Measurements from ENCODE around the gene RASA3. TPM values are rescaled to one million over a fixed set of nuclear protein-coding genes. Genes with fewer than 3 reads are reported as not detected.

Gene RASA3
- total and polyA plus RNA-seq, 9 of the 15 experiments (the other 6 are each of a cell fraction or from before 2014, with no cell fraction given), result 0.72 to 25.3 (median 14.4) TPM

- peaks cover 94% of the 10 kb centered on the region for H3K79me2 ChIP-seq (ENCODE audit: control insufficient read depth, insufficient read depth, low read length)
- in situ Hi-C loops (cut with MboI), result no loop called here
- ChIA-PET CTCF (ENCODE audit: low intra/inter-chr PET ratio) (no interaction called here), POLR2A (interaction anchor here (0.6 kb wide), 1 partner anchor 90 kb away, joined by 3 read pairs; no protein-coding TSS in a partner anchor)
- H3K4me2 ChIP-seq (ENCODE audit: insufficient read depth, low read length), result no peak overlapping the region
- BruUV-seq (replicated peaks), result no TSS peak
- H3K4me3 ChIP-seq, result no peak overlapping the region
- FAIRE-seq, result no peak
- H3K9me3 ChIP-seq (replicated peaks; ENCODE audit: control insufficient read depth, insufficient read depth, low read depth, low read length), result no peaks in the 10 kb centered on the region
- H3K4me1 ChIP-seq (replicated peaks in 1 of 2; ENCODE audit: control insufficient read depth in 2 of 2, insufficient read depth in 2 of 2, low read length in 2 of 2), result peaks cover 42 to 83% of the 10 kb centered on the region in 2 experiments
- ATAC-seq, result no peak
- H2AFZ ChIP-seq (ENCODE audit: low read depth, low read length), result no peak overlapping the region
- no peak overlapping the region for H3K9ac ChIP-seq (ENCODE audit: insufficient read depth in 1 of 2, low read depth in 2 of 2, low read length in 2 of 2)
- intact Hi-C loops (cut with micrococcal nuclease), result no loop called here
- no peak for TF ChIP-seq BMI1 (IDR thresholded peaks at IDR 0.05; ENCODE audit: low read length)
- TF ChIP-seq KLF6 (CRISPR knock-in tag; IDR thresholded peaks at IDR 0.05; ENCODE audit: borderline replicate concordance), result no peak
- TF ChIP-seq SRSF9 (IDR thresholded peaks at IDR 0.05; ENCODE audit: borderline replicate concordance, low read depth, low read length), result no peak
- TF ChIP-seq ZNF354B (CRISPR knock-in tag; IDR thresholded peaks at IDR 0.05), result no peak
- no peak for TF ChIP-seq ELF1 (tag; IDR thresholded peaks at IDR 0.05)
- TF ChIP-seq PTBP1 (IDR thresholded peaks at IDR 0.05; ENCODE audit: low read depth, low read length), result no peak
- H3K9me1 ChIP-seq (ENCODE audit: control insufficient read depth, insufficient read depth, low read length), result no peaks in the 10 kb centered on the region
- no peak overlapping the region for H3K27ac ChIP-seq (ENCODE audit: extremely low read depth, low read depth, low read length)
- WGBS (ENCODE audit: insufficient coverage, low coverage, missing lambda C conversion rate), result 96% methylated on average over 11 of the region's 19 CpGs
- 0 out of 2 replicates have a peak, but pooled peaks cover 4% of the 10 kb centered on the region for H4K20me1 ChIP-seq (replicated peaks; ENCODE audit: control insufficient read depth, insufficient read depth, low read length)
- no peaks in the 10 kb centered on the region for H3K36me3 ChIP-seq (ENCODE audit: control insufficient read depth, insufficient read depth, low read length)
- no peak for DNase-seq (ENCODE audit: extremely low read depth in 1 of 4, low spot score in 3 of 4)
- no peaks in the 10 kb centered on the region for H3K27me3 ChIP-seq (ENCODE audit: control insufficient read depth in 2 of 2, insufficient read depth in 2 of 2, low read length in 2 of 2)
Observed at GRCh38 chr13:114125589-114125988, 6.8 kb downstream of the RASA3 start.

- 0 out of 2 replicates have a peak, but pooled peaks cover 4% of the 10 kb centered on the region for H4K20me1 ChIP-seq (replicated peaks; ENCODE audit: control insufficient read depth, insufficient read depth, low read length)
- ATAC-seq (no peak), FAIRE-seq (no peak), DNase-seq (ENCODE audit: extremely low read depth in 1 of 4, low spot score in 3 of 4) (no peak)
- H3K79me2 ChIP-seq (ENCODE audit: control insufficient read depth, insufficient read depth, low read length), result peaks cover 89% of the 10 kb centered on the region
- no peak overlapping the region for H3K27ac ChIP-seq (ENCODE audit: extremely low read depth, low read depth, low read length)
- WGBS (ENCODE audit: insufficient coverage, low coverage, missing lambda C conversion rate), result 80% methylated on average over 8 of the region's 9 CpGs
- CTCF ChIA-PET (ENCODE audit: low intra/inter-chr PET ratio), result no interaction called here
- no TSS peak for BruUV-seq (replicated peaks)
- H3K36me3 ChIP-seq (ENCODE audit: control insufficient read depth, insufficient read depth, low read length), result no peaks in the 10 kb centered on the region
- no peak overlapping the region for H3K9ac ChIP-seq (ENCODE audit: insufficient read depth in 1 of 2, low read depth in 2 of 2, low read length in 2 of 2)
- H3K27me3 ChIP-seq (ENCODE audit: control insufficient read depth in 2 of 2, insufficient read depth in 2 of 2, low read length in 2 of 2), result no peaks in the 10 kb centered on the region
- in situ Hi-C loops (cut with MboI) (no loop called here), intact Hi-C loops (cut with micrococcal nuclease) (no loop called here)
- H3K4me2 ChIP-seq (ENCODE audit: insufficient read depth, low read length), result no peak overlapping the region
- no peaks in the 10 kb centered on the region for H3K9me3 ChIP-seq (replicated peaks; ENCODE audit: control insufficient read depth, insufficient read depth, low read depth, low read length)
- H3K4me3 ChIP-seq, result no peak overlapping the region
- H2AFZ ChIP-seq (ENCODE audit: low read depth, low read length), result no peak overlapping the region
- H3K4me1 ChIP-seq (replicated peaks in 1 of 2; ENCODE audit: control insufficient read depth in 2 of 2, insufficient read depth in 2 of 2, low read length in 2 of 2), result peaks cover 35 to 79% of the 10 kb centered on the region in 2 experiments
- POLR2A ChIA-PET, result interaction anchor here (0.6 kb wide), 2 partner anchors 9 to 89 kb away, joined by 3 read pairs; no protein-coding TSS in a partner anchor
- no peaks in the 10 kb centered on the region for H3K9me1 ChIP-seq (ENCODE audit: control insufficient read depth, insufficient read depth, low read length)
- peak; percentile 98 for TF ChIP-seq ZBTB9 (CRISPR knock-in tag; IDR thresholded peaks at IDR 0.05)
- TF ChIP-seq ZNF764 (CRISPR knock-in tag; IDR thresholded peaks at IDR 0.05; ENCODE audit: low read depth), result no peak
- TF ChIP-seq ZNF253 (CRISPR knock-in tag; conservative IDR thresholded peaks at IDR 0.05), result no peak
- TF ChIP-seq NBN (IDR thresholded peaks at IDR 0.05; ENCODE audit: low read depth), result no peak
- TF ChIP-seq ZNF561 (CRISPR knock-in tag; conservative IDR thresholded peaks at IDR 0.05), result no peak
- no peak for TF ChIP-seq SRSF9 (IDR thresholded peaks at IDR 0.05; ENCODE audit: borderline replicate concordance, low read depth, low read length)
- TF ChIP-seq MAFF (IDR thresholded peaks at IDR 0.05; ENCODE audit: low read length), result no peak
- no peak for TF ChIP-seq KDM4B (IDR thresholded peaks at IDR 0.05; ENCODE audit: borderline replicate concordance in 2 of 2, low read depth in 1 of 2)
- TF ChIP-seq MAZ (CRISPR knock-in tag; conservative IDR thresholded peaks at IDR 0.05 in 1 of 2, IDR thresholded peaks at IDR 0.05 in 1 of 2), result no peak
- TF ChIP-seq SP1 (CRISPR knock-in tag; IDR thresholded peaks at IDR 0.05), result no peak
Observed at GRCh38 chr13:114124921-114125320, 7.5 kb downstream of the RASA3 start.

All from K562 (cell line).